HG02870 (cell line): ENCODE results near the gene KCTD16.

ENCODE experiments used
- ATAC-seq: cut with Tn5 transposase; IDR thresholded peaks from one replicate; pipeline ENCODE4 v1.9.1; 2021; ENCODE audit warnings: mild to moderate bottlenecking, moderate library complexity; ENCODE audit not compliant: unreplicated experiment

Gene KCTD16

GRCh38 chr5:144276034-144276822, 105.6 kb downstream of the KCTD16 start:
- ATAC-seq: no peak

- ATAC-seq: no peak
These were observed 111.1 kb downstream of the KCTD16 start for GRCh38 chr5:144281784-144282183.

GRCh38 chr5:144284036-144284435, 113.4 kb downstream of the KCTD16 start:
- ATAC-seq: no peak

- no peak for ATAC-seq
These were observed 114.3 kb downstream of the KCTD16 start for GRCh38 chr5:144284931-144285502.

GRCh38 chr5:144289277-144289676, 118.6 kb downstream of the KCTD16 start:
- ATAC-seq: no peak

GRCh38 chr5:144292029-144292428, 121.4 kb downstream of the KCTD16 start:
- ATAC-seq: no peak

- no peak for ATAC-seq
These were observed 124.6 kb downstream of the KCTD16 start for GRCh38 chr5:144295284-144295683.

- ATAC-seq: no peak
These were observed 126.4 kb downstream of the KCTD16 start for GRCh38 chr5:144297081-144297480.

- no peak for ATAC-seq
These were observed 128.0 kb downstream of the KCTD16 start for GRCh38 chr5:144298658-144299057.

- ATAC-seq: peak; percentile 67
These were observed 134.0 kb downstream of the KCTD16 start for GRCh38 chr5:144304688-144305087.

- ATAC-seq: no peak
These were observed 137.1 kb downstream of the KCTD16 start for GRCh38 chr5:144307736-144308135.

GRCh38 chr5:144308174-144308573, 137.5 kb downstream of the KCTD16 start:
- no peak for ATAC-seq

GRCh38 chr5:144308906-144309670, 138.4 kb downstream of the KCTD16 start:
- no peak for ATAC-seq

- no peak for ATAC-seq
These were observed 139.9 kb downstream of the KCTD16 start for GRCh38 chr5:144310621-144311020.

GRCh38 chr5:144313147-144313726, 142.6 kb downstream of the KCTD16 start:
- ATAC-seq: no peak

GRCh38 chr5:144315026-144315425, 144.4 kb downstream of the KCTD16 start:
- ATAC-seq: no peak

GRCh38 chr5:144315994-144316634, 145.4 kb downstream of the KCTD16 start:
- ATAC-seq: no peak

- ATAC-seq: no peak
These were observed 147.3 kb downstream of the KCTD16 start for GRCh38 chr5:144318011-144318410.

- no peak for ATAC-seq
These were observed 147.8 kb downstream of the KCTD16 start for GRCh38 chr5:144318460-144318859.

GRCh38 chr5:144323181-144323580, 152.5 kb downstream of the KCTD16 start:
- ATAC-seq: no peak

GRCh38 chr5:144325532-144325931, 154.9 kb downstream of the KCTD16 start:
- no peak for ATAC-seq
